Heart left ventricle (tissue), 16 donors: ENCODE data around the gene TMEM41A. TPM values are rescaled to one million over a fixed set of nuclear protein-coding genes. Genes with fewer than 3 reads are reported as not detected.

Experiments
- ATAC-seq, 4 donors: fragments of 200-7000 bp; cut with Tn5 transposase; one replicate each; pipeline ENCODE4 v1.9.1; 2020 to 2022; ENCODE audit warnings: moderate library complexity in 4 of 4, mild to moderate bottlenecking in 3 of 4, moderate number of reproducible peaks in 1 of 4
- DNase-seq, 5 donors: peaks; one replicate each; pipeline ENCODE4 v3.0.0-alpha.2; 2020
- H3K27ac ChIP-seq, 12 donors: fragments of 200-600 bp; sonication (generic) in 4 of 12; one replicate each; pipeline versions ENCODE4 v1.5.0 to v1.8.0; 2016 to 2022; ENCODE audit warnings: mild to moderate bottlenecking in 2 of 12
- H3K27me3 ChIP-seq, 9 donors: fragments of 200-600 bp; sonication (generic) in 2 of 9; one replicate each; pipeline versions ENCODE4 v1.5.1 to v1.8.0; 2016 to 2022; ENCODE audit warnings: mild to moderate bottlenecking in 3 of 9
- H3K36me3 ChIP-seq, 9 donors: fragments of 200-600 bp; sonication (generic) in 2 of 9; one replicate each; pipeline versions ENCODE4 v1.5.0 to v1.8.0; 2018 to 2022; ENCODE audit warnings: mild to moderate bottlenecking in 2 of 9
- H3K4me1 ChIP-seq, 12 donors: fragments of 200-600 bp; sonication (generic) in 4 of 12; one replicate each; pipeline versions ENCODE4 v1.5.0 to v1.8.0; 2016 to 2022; ENCODE audit warnings: mild to moderate bottlenecking in 3 of 12
- H3K4me3 ChIP-seq, 12 donors: fragments of 200-600 bp; sonication (generic) in 4 of 12; one replicate each; pipeline versions ENCODE4 v1.5.0 to v1.8.0; 2017 to 2022; ENCODE audit warnings: mild to moderate bottlenecking in 9 of 12, moderate library complexity in 4 of 12
- H3K9me3 ChIP-seq, 12 donors: fragments of 200-600 bp; sonication (generic) in 4 of 12; one replicate each; pipeline versions ENCODE4 v1.5.0 to v1.8.0; 2016 to 2022; ENCODE audit warnings: mild to moderate bottlenecking in 1 of 12
- CTCF ChIP-seq, 12 donors: fragments of 200-600 bp; sonication (generic) in 4 of 12; IDR thresholded peaks; one replicate each; pipeline versions ENCODE4 v1.5.0 to v1.8.0; 2018 to 2022; ENCODE audit warnings: antibody characterized with exemption in 12 of 12, mild to moderate bottlenecking in 5 of 12
- POLR2A ChIP-seq, 2 donors: fragments of 450-650 bp; IDR thresholded peaks; one replicate each; pipeline ENCODE4 v1.6.1; 2017; ENCODE audit warnings: antibody characterized with exemption in 2 of 2, mild to moderate bottlenecking in 2 of 2, moderate library complexity in 2 of 2
- WGBS, 4 donors: extraction: QIAGEN DNeasy Blood & Tissue Kit in 2 of 4; methylation state at CpG; one replicate each; pipeline versions ENCODE4 v1.1.5 to v1.1.7; 2013 to 2018; 5-methylcytosine and 5-hydroxymethylcytosine counted together
- intact Hi-C, 10 donors: fragments of 100-400 bp; cut with DNase I; formaldehyde crosslinking; loops; one replicate each; pipeline versions ENCODE4 v1.11.1 to v1.14.2; 2022
- polyA plus RNA-seq, 2 donors: library from polyadenylated mRNA; stranded (reverse); fragments of 200-250 nt; gene quantifications; one replicate each; pipeline ENCODE4 v1.2.3, GENCODE V29; 2013
- total RNA-seq, 9 donors: library from RNA; depleted of rRNA in 2 of 9; stranded (reverse); fragments of >200 nt in 2 of 9; fragmentation: NEBNext Ultra II Directional in 3 of 9; extraction: Animal tissue kit (Norgen Biotek cat#: 25700) in 3 of 9; gene quantifications; one replicate each; pipeline versions ENCODE4 v1.1.0 to v1.2.4, GENCODE V29; 2016 to 2023
- donor health status: ischemic (EF 13 %, LVEDD 7.1; RV severe dilation, severe dysfunction).
- donor health status: healthy with polysubstance abuse.
- donor health status: DM: no; HTN: yes; CAD: no.
- donor health status: DM: no; HTN: no; CAD: no.
- donor health status: ischemic (EF 25% LVEDD 6.9; RV normal size, moderate dysfunction).
- donor health status: ischemic (EF 25% LVEDD 5.7; RV mildly dilated, moderate dysfunction).
- donor health status: healthy.
- donor health status: DM: yes; HTN: yes; CAD: no.
- donor health status: ischemic (EF 35%, LVEDD 5.7; RV mildly dilated, moderate dysfunction).
- donor health status: nonischemic (EF 11% LVEDD 7.7; RV severe dilation, severe dysfunction).
- donor health status: DM: yes; HTN: yes; CAD: no.
- donor health status: PGD.
- donor health status: ischemic (EF 29% LVEDD 5.4; RV normal size, mild dysfunction).
- donor health status: nonischemic (EF 23%, LVEDD 6.1; RV moderate dilation, normal function).

TMEM41A gene
- total and polyA plus RNA-seq, 11 donors: 6.7 to 13.5 (median 10.8) TPM

GRCh38 chr3:185442031-185442430 lies 56.8 kb downstream of the TMEM41A start:
- Histone ChIP-seq H3K4me1 (no peaks in the 10 kb centered on the region), H3K27ac (no peak overlapping the region), H3K27me3 (no peaks in the 10 kb centered on the region), H3K9me3 (no peaks in the 10 kb centered on the region), H3K4me3 (no peak overlapping the region), H3K36me3 (peaks cover 0 to 13% (median 0%) of the 10 kb centered on the region in 9 donors)
- DNase-seq (no peak), ATAC-seq (no peak)
- TF ChIP-seq CTCF (IDR thresholded peaks at IDR 0.05) (no peak), POLR2A (IDR thresholded peaks at IDR 0.05) (no peak)
- WGBS, 4 donors: 93 to 96% (median 95%) methylated on average over 6 of the region's 6 CpGs
- intact Hi-C loops: no loop called here

GRCh38 chr3:185439745-185440466 lies 58.9 kb downstream of the TMEM41A start:
- intact Hi-C loops: no loop called here
- WGBS, 4 donors: 86 to 92% (median 90%) methylated on average over 7 of the region's 7 CpGs
- Histone ChIP-seq H3K36me3 (peaks cover 0 to 13% (median 0%) of the 10 kb centered on the region in 9 donors), H3K4me3 (no peak overlapping the region), H3K27me3 (no peaks in the 10 kb centered on the region), H3K9me3 (no peaks in the 10 kb centered on the region), H3K27ac (no peak overlapping the region), H3K4me1 (no peaks in the 10 kb centered on the region)
- DNase-seq: no peak
- TF ChIP-seq CTCF (IDR thresholded peaks at IDR 0.05) (no peak), POLR2A (IDR thresholded peaks at IDR 0.05) (no peak)
- ATAC-seq: no peak

Other genes starting within 250 kb of the TMEM41A start
- 10 to 100 TPM; 12.3 to 26.0 (median 17.5) TPM for gene EHHADH, start 245.0 kb downstream of the TMEM41A start, total RNA-seq
- 1 to 10 TPM; 5.1 to 5.9 TPM for gene EHHADH, start 245.0 kb downstream of the TMEM41A start, polyA plus RNA-seq
- gene MAP3K13, start 135.9 kb downstream of the TMEM41A start, total RNA-seq: 10 to 100 TPM in 6 of 9 donors, 1 to 10 TPM in 3; 4.8 to 18.5 (median 11.4) TPM
- gene MAP3K13, start 135.9 kb downstream of the TMEM41A start, polyA plus RNA-seq: 10 to 100 TPM in 1 of 2 donors, 1 to 10 TPM in 1; 6.6 to 10.1 TPM
- 1 to 10 TPM in 1 of 9 donors, under 1 TPM in 8; 0.09 to 1.4 (median 0.48) TPM for gene LIPH, start 53.6 kb upstream of the TMEM41A start, total RNA-seq
- gene LIPH, start 53.6 kb upstream of the TMEM41A start, polyA plus RNA-seq: under 1 TPM; 0.04 to 0.08 TPM
- gene SENP2, start 87.3 kb upstream of the TMEM41A start, total RNA-seq: 10 to 100 TPM; 19.3 to 42.4 (median 33.1) TPM
- gene SENP2, start 87.3 kb upstream of the TMEM41A start, polyA plus RNA-seq: 10 to 100 TPM in 1 of 2 donors, 1 to 10 TPM in 1; 7.7 to 25.9 TPM